ENCODE data around the gene SCN1A. TPM values are rescaled to one million over a fixed set of nuclear protein-coding genes. Genes with fewer than 3 reads are reported as not detected.

Gene SCN1A
- total and polyA plus RNA-seq, 2 of the 8 experiments (the other 6 are each of a cell fraction or from before 2014, with no cell fraction given) = 0.18 to 1.9 TPM

- TF ChIP-seq CHD7 (IDR thresholded peaks at IDR 0.05; ENCODE audit: insufficient replicate concordance, low read length) = no peak
- TF ChIP-seq BACH1 (IDR thresholded peaks at IDR 0.05; ENCODE audit: low read length) = no peak
- no peak for TF ChIP-seq ZNF274 (IDR thresholded peaks at IDR 0.05; ENCODE audit: borderline replicate concordance, extremely low read depth, low read length)
- no peak for TF ChIP-seq SAP30 (IDR thresholded peaks at IDR 0.05; ENCODE audit: insufficient read depth, insufficient replicate concordance, low read length)
- TF ChIP-seq CBX5 (IDR thresholded peaks at IDR 0.05; ENCODE audit: low read depth, low read length) = no peak
- no peak for TF ChIP-seq ASH2L (IDR thresholded peaks at IDR 0.05; ENCODE audit: low read length)
- TF ChIP-seq KDM1A (IDR thresholded peaks at IDR 0.05; ENCODE audit: borderline replicate concordance, low read length) = no peak
- no peak for TF ChIP-seq YY1 (IDR thresholded peaks at IDR 0.05; ENCODE audit: low read depth, low read length)
- no peak for TF ChIP-seq POLR2A (IDR thresholded peaks at IDR 0.05; ENCODE audit: control extremely low read depth in 1 of 2, low read depth in 2 of 2, low read length in 2 of 2)
- no peak for TF ChIP-seq RAD21 (IDR thresholded peaks at IDR 0.05 in 1 of 2, conservative IDR thresholded peaks at IDR 0.05 in 1 of 2; ENCODE audit: low read depth in 2 of 2, low read length in 2 of 2)
- TF ChIP-seq RBBP5 (IDR thresholded peaks at IDR 0.05; ENCODE audit: borderline replicate concordance, low read depth, low read length) = no peak
- no peak for TF ChIP-seq JUND (IDR thresholded peaks at IDR 0.05; ENCODE audit: low read length)
These were observed 311 bp upstream of the SCN1A start (continued) for GRCh38 chr2:166128156-166128505.
